Ovary (tissue), 9 donors: ENCODE measurements around the gene NT5M. TPM values are rescaled to one million over a fixed set of nuclear protein-coding genes. Genes with fewer than 3 reads are reported as not detected.

Experiments
- DNase-seq, 5 donors: peaks; one replicate each; pipeline ENCODE4 v3.0.0-alpha.2; 2019 to 2020
- H3K27ac ChIP-seq, 2 donors: fragments of 200-600 bp; one replicate each; pipeline versions ENCODE4 v1.5.1 to v1.8.0; 2019 to 2022
- H3K27me3 ChIP-seq: fragments of 200-600 bp; one replicate; pipeline ENCODE4 v1.8.0; 2022
- H3K36me3 ChIP-seq: fragments of 200-600 bp; sonication (generic); one replicate; pipeline ENCODE4 v1.5.1; 2019
- H3K4me1 ChIP-seq: one replicate; pipeline ENCODE4 v1.8.1; 2013; ENCODE audit warnings: mild to moderate bottlenecking, moderate library complexity; ENCODE audit not compliant: insufficient read depth
- H3K4me3 ChIP-seq: fragments of 200-600 bp; sonication (generic); one replicate; pipeline ENCODE4 v1.5.1; 2017
- H3K9me3 ChIP-seq, 2 donors: fragments of 200-600 bp in 1 of 2; sonication (generic) in 1 of 2; one replicate each; pipeline versions ENCODE4 v1.5.1 to v1.8.1; 2013 to 2019; ENCODE audit warnings: mild to moderate bottlenecking in 1 of 2, moderate library complexity in 1 of 2
- CTCF ChIP-seq, 3 donors: fragments of 450-650 bp in 2 of 3; fragments of 200-600 bp in 1 of 3; IDR thresholded peaks; one replicate each; pipeline versions ENCODE4 v1.5.1 to v1.8.0; 2016 to 2022; ENCODE audit warnings: antibody characterized with exemption in 3 of 3, mild to moderate bottlenecking in 1 of 3
- EP300 ChIP-seq: sonication (generic); formaldehyde crosslinking; IDR thresholded peaks from one replicate; pipeline ENCODE4 v1.6.1; 2017; ENCODE audit warnings: antibody characterized with exemption
- POLR2A ChIP-seq: fragments of 450-650 bp; IDR thresholded peaks from one replicate; pipeline ENCODE4 v1.6.1; 2017; ENCODE audit warnings: antibody characterized with exemption, mild to moderate bottlenecking, moderate library complexity
- WGBS, 3 donors: extraction: QIAGEN DNeasy Blood & Tissue Kit in 1 of 3; methylation state at CpG; one replicate each; pipeline versions ENCODE4 v1.1.5 to v1.1.7; 2013 to 2017; 5-methylcytosine and 5-hydroxymethylcytosine counted together
- intact Hi-C, 4 donors: fragments of 100-400 bp; cut with DNase I; formaldehyde crosslinking; loops; one replicate each; pipeline versions ENCODE4 v1.11.0 to v1.15.1; 2022 to 2023
- polyA plus RNA-seq, 2 donors: library from polyadenylated mRNA; stranded (reverse); fragments of 200-250 nt in 1 of 2; fragments of 350-450 nt in 1 of 2; fragmentation: Illumina TruSeq in 1 of 2; extraction: RNeasy Lipid Tissue Mini Kit (QIAGEN cat#74804) in 1 of 2; gene quantifications; one replicate each; pipeline ENCODE4 v1.2.3, GENCODE V29; 2013 to 2014
- total RNA-seq, 7 donors: library from RNA; depleted of rRNA in 2 of 7; stranded (reverse); fragments of >200 nt in 2 of 7; fragmentation: NEBNext Ultra II Directional in 3 of 7; extraction: Animal tissue kit (Norgen Biotek cat#: 25700) in 3 of 7; gene quantifications; one replicate each; pipeline versions ENCODE4 v1.1.0 to v1.2.4, GENCODE V29; 2016 to 2023
- donor health status: DM: no; HTN: no; CAD: no; lungs with moderate emphysema.
- donor health status: DM: no; HTN: no; CAD: no.
- donor health status: Bipolar disorder and iron deficiency.
- donor health status: DM: yes; HTN: yes; CAD: no.
- donor health status: DM: no; HTN: no; CAD: no.
- donor health status: DM: yes; HTN: yes; CAD: no.

NT5M gene
- total and polyA plus RNA-seq, 9 donors, result 0.53 to 6.6 (median 4.9) TPM

- Histone ChIP-seq H3K9me3 (no peaks in the 10 kb centered on the region), H3K27me3 (no peaks in the 10 kb centered on the region), H3K4me3 (no peak overlapping the region), H3K36me3 (no peaks in the 10 kb centered on the region), H3K4me1 (no peaks in the 10 kb centered on the region), H3K27ac (no peak overlapping the region)
- DNase-seq, result no peak
- TF ChIP-seq POLR2A (no peak), EP300 (no peak)
- WGBS, 3 donors, result 71 to 86% (median 81%) methylated on average over 11 of the region's 11 CpGs
- intact Hi-C loops, result no loop called here
Measured at GRCh38 chr17:17372856-17373520, 69.8 kb downstream of the NT5M start.

- Histone ChIP-seq H3K36me3 (no peaks in the 10 kb centered on the region), H3K27ac (no peak overlapping the region), H3K4me3 (no peak overlapping the region), H3K9me3 (no peaks in the 10 kb centered on the region), H3K27me3 (no peaks in the 10 kb centered on the region), H3K4me1 (no peaks in the 10 kb centered on the region)
- no peak for DNase-seq
- no peak for TF ChIP-seq CTCF (IDR thresholded peaks at IDR 0.05)
- intact Hi-C loops, result no loop called here
- WGBS, 3 donors, result 83 to 91% (median 88%) methylated on average over 6 of the region's 6 CpGs
Measured at GRCh38 chr17:17375841-17376240, 72.7 kb downstream of the NT5M start.

- WGBS, 3 donors, result 70 to 75% (median 74%) methylated on average over 5 of the region's 5 CpGs
- Histone ChIP-seq H3K27ac (no peak overlapping the region), H3K27me3 (no peaks in the 10 kb centered on the region), H3K4me1 (no peaks in the 10 kb centered on the region), H3K4me3 (no peak overlapping the region), H3K9me3 (no peaks in the 10 kb centered on the region), H3K36me3 (no peaks in the 10 kb centered on the region)
- no peak for DNase-seq
- intact Hi-C loops, result no loop called here
- TF ChIP-seq CTCF (IDR thresholded peaks at IDR 0.05) (no peak), EP300 (no peak), POLR2A (no peak)
Measured at GRCh38 chr17:17376362-17376761, 73.2 kb downstream of the NT5M start.

- H3K4me1 ChIP-seq, result no peaks in the 10 kb centered on the region
- no peaks in the 10 kb centered on the region for H3K9me3 ChIP-seq
- DNase-seq, result no peak
- 85 to 90% (median 88%) methylated on average over 23 of the region's 23 CpGs for WGBS, 3 donors
- no peak overlapping the region for H3K27ac ChIP-seq
- intact Hi-C loops, result no loop called here
- no peak overlapping the region for H3K4me3 ChIP-seq
- no peaks in the 10 kb centered on the region for H3K36me3 ChIP-seq
- TF ChIP-seq EP300, result no peak
- TF ChIP-seq POLR2A, result no peak
- TF ChIP-seq CTCF (IDR thresholded peaks at IDR 0.05), result no peak
- H3K27me3 ChIP-seq, result no peaks in the 10 kb centered on the region
Measured at GRCh38 chr17:17377071-17377967, 74.1 kb downstream of the NT5M start.
